Endothelial cell of umbilical vein (primary cell): ENCODE measurements around the gene SMARCE1. TPM values are rescaled to one million over a fixed set of nuclear protein-coding genes. Genes with fewer than 3 reads are reported as not detected.

Source experiments
- BruUV-seq: library from RNA; stranded (reverse); fragments of 400-500 nt; replicated peaks from 2 replicates; lab custom pipeline; 2021; lab: Mats Ljungman, UMichigan
- CTCF ChIA-PET: fragments of 300-600, 350-600 bp; sonication (Branson Sonifier 250); formaldehyde crosslinking; loops from one replicate; lab custom pipeline; 2021; ENCODE audit warnings: antibody characterized with exemption, inconsistent platforms; lab: Charles Lee
- POLR2A ChIA-PET: fragments of 300-600, 350-600 bp; sonication (Branson Sonifier 250); formaldehyde crosslinking; loops from one replicate; lab custom pipeline; 2021; ENCODE audit warnings: antibody characterized with exemption, inconsistent platforms; lab: Charles Lee
- DNase-seq: peaks from one replicate; pipeline ENCODE4 v3.0.0-alpha.2; 2011; ENCODE audit warnings: low read depth, low spot score
- FAIRE-seq: peaks from 2 replicates; lab custom pipeline; 2011; peaks lifted over from hg19 to GRCh38; lab: Jason Lieb, UNC
- H2AFZ ChIP-seq: 2 replicates; pipeline ENCODE4 v1.6.0; 2012; ENCODE audit warnings: low read depth, low read length, control low read depth, inconsistent platforms
- H3K27ac ChIP-seq: 2 replicates; pipeline ENCODE4 v1.5.1; 2011; ENCODE audit warnings: low read depth, mild to moderate bottlenecking, control low read depth, low read length, moderate library complexity; ENCODE audit not compliant: insufficient read depth
- H3K27me3 ChIP-seq, 2 experiments: 2 replicates each; pipeline versions ENCODE4 v1.6.0 to v1.6.1; 2011; ENCODE audit warnings: low read length in 2 of 2, mixed read lengths in 1 of 2; ENCODE audit not compliant: control insufficient read depth in 2 of 2, insufficient read depth in 2 of 2
- H3K36me3 ChIP-seq, 2 experiments: 2 replicates in 1 of 2; 3 replicates in 1 of 2; pipeline ENCODE4 v1.5.1; 2011; ENCODE audit warnings: low read length in 2 of 2, mild to moderate bottlenecking in 1 of 2, moderate library complexity in 1 of 2; ENCODE audit not compliant: control insufficient read depth in 2 of 2, insufficient read depth in 2 of 2; ENCODE audit errors: extremely low read depth in 1 of 2
- H3K4me1 ChIP-seq: 3 replicates; pipeline ENCODE4 v1.5.1; 2011; ENCODE audit warnings: mild to moderate bottlenecking, low read length; ENCODE audit not compliant: control insufficient read depth, insufficient read depth; ENCODE audit errors: extremely low read depth
- H3K4me2 ChIP-seq: 2 replicates; pipeline ENCODE4 v1.6.1; 2011; ENCODE audit warnings: low read length, control low read depth, mixed read lengths; ENCODE audit not compliant: insufficient read depth
- H3K4me3 ChIP-seq, 3 experiments: fragments of 200-600 bp in 1 of 3; sonication (generic), shearing (Covaris generic) in 1 of 3; replicated peaks in 1 of 3; 2 replicates each; pipeline ENCODE4 v1.5.1; 2011 to 2016; ENCODE audit warnings: control low read depth in 3 of 3, low read length in 3 of 3, mild to moderate bottlenecking in 2 of 3, inconsistent platforms in 1 of 3, low read depth in 1 of 3, moderate library complexity in 1 of 3; ENCODE audit not compliant: insufficient read depth in 1 of 3
- H3K79me2 ChIP-seq: 2 replicates; pipeline ENCODE4 v1.6.0; 2012; ENCODE audit warnings: low read length, inconsistent platforms; ENCODE audit not compliant: control insufficient read depth, insufficient read depth
- H3K9ac ChIP-seq: replicated peaks from 2 replicates; pipeline ENCODE3; 2011; ENCODE audit warnings: low read length, control low read depth; ENCODE audit not compliant: insufficient read depth; ENCODE audit errors: extremely low read depth
- H3K9me1 ChIP-seq: replicated peaks from 3 replicates; pipeline ENCODE4 v1.6.0; 2011; ENCODE audit warnings: mild to moderate bottlenecking, low read length; ENCODE audit not compliant: control insufficient read depth, insufficient read depth; ENCODE audit errors: extremely low read depth
- H3K9me3 ChIP-seq: replicated peaks from 2 replicates; pipeline ENCODE4 v1.5.1; 2012; ENCODE audit warnings: low read length, inconsistent platforms; ENCODE audit not compliant: control insufficient read depth, insufficient read depth
- H4K20me1 ChIP-seq: replicated peaks from 2 replicates; pipeline ENCODE3; 2011; ENCODE audit warnings: mild to moderate bottlenecking, low read length; ENCODE audit not compliant: control insufficient read depth, insufficient read depth; ENCODE audit errors: extremely low read depth
- EZH2 ChIP-seq: IDR thresholded peaks from 2 replicates; pipeline ENCODE4 v1.6.1; 2012; ENCODE audit warnings: borderline replicate concordance, low read depth, mild to moderate bottlenecking, moderate library complexity, low read length, inconsistent platforms; ENCODE audit not compliant: severe bottlenecking
- FOS ChIP-seq: IDR thresholded peaks from 2 replicates; pipeline ENCODE4 v1.6.1; 2011; ENCODE audit warnings: mild to moderate bottlenecking, low read length, moderate library complexity, borderline replicate concordance; ENCODE audit not compliant: insufficient read depth
- GATA2 ChIP-seq: IDR thresholded peaks from 2 replicates; pipeline ENCODE4 v1.7.0; 2011; ENCODE audit warnings: low read depth, mild to moderate bottlenecking, moderate library complexity, mixed read lengths, low read length; ENCODE audit not compliant: insufficient read length, insufficient read depth
- JUN ChIP-seq: IDR thresholded peaks from 2 replicates; pipeline ENCODE4 v1.6.1; 2011; ENCODE audit warnings: borderline replicate concordance, low read depth; ENCODE audit not compliant: insufficient read length, insufficient read depth
- MAX ChIP-seq: IDR thresholded peaks from 2 replicates; pipeline ENCODE4 v1.6.1; 2011; ENCODE audit not compliant: insufficient read depth, insufficient read length
- MYC ChIP-seq: IDR thresholded peaks from one replicate; pipeline ENCODE4 v1.6.1; 2011; ENCODE audit warnings: mild to moderate bottlenecking, low read depth, low read length
- POLR2A ChIP-seq: IDR thresholded peaks from 2 replicates; pipeline ENCODE4 v1.6.1; 2012; ENCODE audit warnings: low read depth, mild to moderate bottlenecking, control low read depth, low read length
- POLR2AphosphoS5 ChIP-seq: IDR thresholded peaks from 2 replicates; pipeline ENCODE4 v1.6.1; 2012; ENCODE audit warnings: low read depth, mild to moderate bottlenecking, control low read depth, low read length, moderate library complexity; ENCODE audit not compliant: insufficient read depth
- dilution Hi-C: fragments of 300-500 bp; cut with MboI; formaldehyde crosslinking; loops from one replicate; pipeline ENCODE4 v1.15.0; 2019; ENCODE audit warnings: low sequenced_read_pairs; ENCODE audit not compliant: extremely low pct_ligation_motif_present
- intact Hi-C: fragments of 100-400 bp; cut with micrococcal nuclease; formaldehyde crosslinking; loops from one replicate; pipeline ENCODE4 v1.10.0; 2022
- polyA plus RNA-seq, 4 experiments: library from polyadenylated mRNA; depleted of rRNA in 3 of 4; stranded (reverse) in 3 of 4; unstranded in 1 of 4; fragments of >200 nt; gene quantifications; 2 replicates each; pipeline versions ENCODE4 v1.2.1 to v1.2.3, GENCODE V29; 2011 to 2012; ENCODE audit warnings: missing spikeins in 1 of 4
- total RNA-seq: library from RNA; stranded (reverse); gene quantifications from 2 replicates; pipeline ENCODE4 v1.2.3, GENCODE V29; 2021
- TF ChIP-seq, protein P1 (sequence below), 2 donors: IDR thresholded peaks; 1 replicate in 1 of 2; 2 replicates in 1 of 2; pipeline ENCODE4 v1.5.1; 2011; ENCODE audit warnings: low read length in 2 of 2, mild to moderate bottlenecking in 2 of 2, moderate library complexity in 2 of 2, control low read depth in 1 of 2, inconsistent platforms in 1 of 2, low read depth in 1 of 2; ENCODE audit not compliant: insufficient read depth in 1 of 2; ENCODE audit errors: extremely low read depth in 1 of 2

Gene SMARCE1
- total and polyA plus RNA-seq, 2 donors (not counting 3 experiments of a cell fraction or from before 2014, with no cell fraction given): 28.4 to 127 TPM

- no peaks in the 10 kb centered on the region for H3K9me1 ChIP-seq
- no TSS peak for BruUV-seq
- peaks cover 21 to 43% of the 10 kb centered on the region in 2 experiments for H3K27me3 ChIP-seq
- H2AFZ ChIP-seq: no peak overlapping the region
- POLR2A ChIA-PET: no interaction called here
- no peaks in the 10 kb centered on the region for H3K9me3 ChIP-seq
- no peaks in the 10 kb centered on the region for H4K20me1 ChIP-seq
- no peak overlapping the region for H3K4me3 ChIP-seq
- H3K27ac ChIP-seq: no peak overlapping the region
- no peak for DNase-seq
- no peaks in the 10 kb centered on the region for H3K36me3 ChIP-seq
- TF ChIP-seq EZH2 (no peak), JUN (no peak), POLR2A (no peak)
- dilution Hi-C loops (no loop called here), intact Hi-C loops (no loop called here)
- FAIRE-seq: no peak
- H3K4me1 ChIP-seq: no peaks in the 10 kb centered on the region
- no peak overlapping the region for H3K9ac ChIP-seq
- H3K4me2 ChIP-seq: no peak overlapping the region
- CTCF ChIA-PET: no interaction called here
- no peaks in the 10 kb centered on the region for H3K79me2 ChIP-seq
These were observed 18.7 kb upstream of the SMARCE1 start for GRCh38 chr17:40666331-40666730.

DNA sequence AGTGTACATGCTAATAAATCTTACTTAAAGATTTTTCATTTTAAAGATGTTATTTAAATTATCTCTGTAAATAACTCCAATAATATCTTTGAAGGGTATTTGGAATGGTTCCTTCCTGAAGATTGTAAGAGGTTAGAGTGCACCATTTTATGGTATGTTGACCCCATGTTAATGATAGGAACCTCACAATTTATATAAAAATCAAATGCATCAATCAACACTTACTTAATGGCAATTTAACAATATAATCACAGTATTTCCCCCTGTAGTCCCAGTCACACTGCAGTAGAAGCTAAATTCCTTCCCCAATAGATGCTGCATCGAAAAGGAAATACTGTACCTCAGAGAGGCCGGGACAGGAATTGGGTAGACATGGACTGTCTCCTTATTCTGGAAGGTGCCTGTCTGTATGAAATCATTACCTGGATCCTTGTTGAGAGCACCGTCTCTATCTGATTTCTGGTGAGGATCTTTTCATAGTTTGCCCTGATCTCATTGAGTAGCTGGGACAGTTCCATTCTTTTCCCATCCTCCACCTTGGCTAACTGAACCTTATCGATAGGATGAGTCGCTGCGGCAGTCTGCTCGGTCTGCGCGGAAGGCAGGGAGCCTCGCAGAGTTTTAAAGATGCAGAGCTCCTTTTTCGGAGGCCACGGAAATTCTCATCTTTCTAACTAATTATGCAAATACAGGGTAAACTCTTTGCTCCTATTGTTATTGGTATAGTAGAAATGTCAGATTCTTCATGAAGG is 17.1 kb upstream of the SMARCE1 start, which contains the start of gene KRT222:
Gene KRT222 (minus strand): TSS at position 596 of the 752 bp plus-strand sequence. CDS start 78 bp downstream, at position 518.
- Histone ChIP-seq H3K27ac (no peak within 1 kb of the TSS), H3K4me2 (no peak within 1 kb of the TSS), H3K9me3 (no peaks in the 10 kb centered on the region), H4K20me1 (no peaks in the 10 kb centered on the region), H3K9me1 (no peaks in the 10 kb centered on the region), H3K9ac (no peak within 1 kb of the TSS), H3K27me3 (peaks cover 19 to 40% of the 10 kb centered on the region in 2 experiments), H3K4me1 (no peaks in the 10 kb centered on the region), H3K4me3 (no peak within 1 kb of the TSS), H3K79me2 (no peaks in the 10 kb centered on the region), H3K36me3 (no peaks in the 10 kb centered on the region), H2AFZ (peak within 1 kb of the TSS; percentile 48)
- no peak for FAIRE-seq
- ChIA-PET CTCF (no interaction called here), POLR2A (no interaction called here)
- DNase-seq: no peak
- TF ChIP-seq FOS (no peak), MAX (no peak), JUN (no peak), POLR2AphosphoS5 (no peak), POLR2A (no peak), GATA2 (no peak), MYC (no peak), EZH2 (no peak)
- TF ChIP-seq, protein P1, sequence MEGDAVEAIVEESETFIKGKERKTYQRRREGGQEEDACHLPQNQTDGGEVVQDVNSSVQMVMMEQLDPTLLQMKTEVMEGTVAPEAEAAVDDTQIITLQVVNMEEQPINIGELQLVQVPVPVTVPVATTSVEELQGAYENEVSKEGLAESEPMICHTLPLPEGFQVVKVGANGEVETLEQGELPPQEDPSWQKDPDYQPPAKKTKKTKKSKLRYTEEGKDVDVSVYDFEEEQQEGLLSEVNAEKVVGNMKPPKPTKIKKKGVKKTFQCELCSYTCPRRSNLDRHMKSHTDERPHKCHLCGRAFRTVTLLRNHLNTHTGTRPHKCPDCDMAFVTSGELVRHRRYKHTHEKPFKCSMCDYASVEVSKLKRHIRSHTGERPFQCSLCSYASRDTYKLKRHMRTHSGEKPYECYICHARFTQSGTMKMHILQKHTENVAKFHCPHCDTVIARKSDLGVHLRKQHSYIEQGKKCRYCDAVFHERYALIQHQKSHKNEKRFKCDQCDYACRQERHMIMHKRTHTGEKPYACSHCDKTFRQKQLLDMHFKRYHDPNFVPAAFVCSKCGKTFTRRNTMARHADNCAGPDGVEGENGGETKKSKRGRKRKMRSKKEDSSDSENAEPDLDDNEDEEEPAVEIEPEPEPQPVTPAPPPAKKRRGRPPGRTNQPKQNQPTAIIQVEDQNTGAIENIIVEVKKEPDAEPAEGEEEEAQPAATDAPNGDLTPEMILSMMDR (IDR thresholded peaks at IDR 0.05; ENCODE audit: extremely low read depth in 1 of 2, insufficient read depth in 1 of 2, low read depth in 1 of 2, low read length in 2 of 2): no peak
- dilution Hi-C loops (no loop called here), intact Hi-C loops (loop anchor here (5.0 kb wide), 1 partner anchor 43 kb away; no protein-coding TSS in a partner anchor)
- BruUV-seq: no TSS peak
